Liver (tissue), 9 donors: ENCODE results near the gene LHFPL3. TPM values are rescaled to one million over a fixed set of nuclear protein-coding genes. Genes with fewer than 3 reads are reported as not detected.

ENCODE experiments used
- DNase-seq: peaks from one replicate; pipeline ENCODE4 v3.0.0-alpha.2; 2017; ENCODE audit warnings: low spot score
- H3K27ac ChIP-seq, 2 donors: one replicate each; pipeline ENCODE4 v1.7.0; 2013; ENCODE audit warnings: inconsistent platforms in 2 of 2, low read length in 2 of 2, control low read depth in 1 of 2, low read depth in 1 of 2, mild to moderate bottlenecking in 1 of 2
- H3K27me3 ChIP-seq, 4 donors: one replicate each; pipeline versions ENCODE4 v1.6.1 to v1.7.0; 2013; ENCODE audit warnings: low read length in 3 of 4, inconsistent platforms in 1 of 4, mild to moderate bottlenecking in 1 of 4, moderate library complexity in 1 of 4; ENCODE audit not compliant: control insufficient read depth in 4 of 4, insufficient read depth in 4 of 4
- H3K36me3 ChIP-seq, 4 donors: one replicate each; pipeline versions ENCODE4 v1.6.1 to v1.7.0; 2013; ENCODE audit warnings: low read length in 3 of 4, mild to moderate bottlenecking in 3 of 4, low read depth in 1 of 4, moderate library complexity in 1 of 4; ENCODE audit not compliant: control insufficient read depth in 4 of 4, insufficient read depth in 3 of 4
- H3K4me1 ChIP-seq, 4 donors: one replicate each; pipeline versions ENCODE4 v1.6.1 to v1.7.0; 2013; ENCODE audit warnings: low read length in 3 of 4, mild to moderate bottlenecking in 3 of 4, moderate library complexity in 1 of 4; ENCODE audit not compliant: control insufficient read depth in 4 of 4, insufficient read depth in 4 of 4
- H3K4me3 ChIP-seq, 3 donors: one replicate each; pipeline versions ENCODE4 v1.6.1 to v1.7.0; 2013; ENCODE audit warnings: low read length in 3 of 3, control low read depth in 1 of 3, low read depth in 1 of 3, mild to moderate bottlenecking in 1 of 3
- H3K9ac ChIP-seq, 2 donors: one replicate each; pipeline ENCODE4 v1.7.0; 2013; ENCODE audit warnings: low read length in 2 of 2, mild to moderate bottlenecking in 2 of 2, moderate library complexity in 2 of 2, control low read depth in 1 of 2, low read depth in 1 of 2
- H3K9me3 ChIP-seq, 4 donors: one replicate each; pipeline versions ENCODE4 v1.6.1 to v1.7.0; 2013; ENCODE audit warnings: low read length in 3 of 4; ENCODE audit not compliant: control insufficient read depth in 4 of 4
- ATF3 ChIP-seq: IDR thresholded peaks from 2 replicates; pipeline ENCODE4 v1.6.1; 2016; ENCODE audit warnings: antibody characterized with exemption
- EGR1 ChIP-seq, 2 donors: IDR thresholded peaks; 2 replicates each; pipeline ENCODE4 v1.6.1; 2016 to 2018; ENCODE audit warnings: antibody characterized with exemption in 2 of 2, low read depth in 2 of 2
- FOXA1 ChIP-seq: IDR thresholded peaks from 2 replicates; pipeline ENCODE4 v1.6.1; 2016; ENCODE audit warnings: antibody characterized with exemption
- FOXA2 ChIP-seq: IDR thresholded peaks from 2 replicates; pipeline ENCODE4 v1.6.1; 2016; ENCODE audit warnings: antibody characterized with exemption
- GABPA ChIP-seq, 2 donors: IDR thresholded peaks in 1 of 2; conservative IDR thresholded peaks in 1 of 2; 2 replicates each; pipeline ENCODE4 v1.6.1; 2016; ENCODE audit warnings: antibody characterized with exemption in 2 of 2, mild to moderate bottlenecking in 1 of 2, moderate library complexity in 1 of 2
- HNF4A ChIP-seq, 2 donors: conservative IDR thresholded peaks; 2 replicates each; pipeline ENCODE4 v1.6.1; 2016; ENCODE audit warnings: antibody characterized with exemption in 2 of 2, mild to moderate bottlenecking in 2 of 2
- HNF4G ChIP-seq: IDR thresholded peaks from 2 replicates; pipeline ENCODE4 v1.6.1; 2016; ENCODE audit warnings: antibody characterized with exemption
- JUND ChIP-seq, 2 donors: IDR thresholded peaks; 2 replicates each; pipeline ENCODE4 v1.6.1; 2016; ENCODE audit warnings: antibody characterized with exemption in 2 of 2
- MAX ChIP-seq: IDR thresholded peaks from 2 replicates; pipeline ENCODE4 v1.6.1; 2016; ENCODE audit warnings: antibody characterized with exemption
- NR2F2 ChIP-seq: IDR thresholded peaks from 2 replicates; pipeline ENCODE4 v1.6.1; 2016; ENCODE audit warnings: antibody characterized with exemption
- RAD21 ChIP-seq, 2 donors: IDR thresholded peaks; 2 replicates each; pipeline ENCODE4 v1.6.1; 2016; ENCODE audit warnings: antibody characterized with exemption in 2 of 2, mild to moderate bottlenecking in 2 of 2
- RXRA ChIP-seq, 2 donors: IDR thresholded peaks; 2 replicates each; pipeline ENCODE4 v1.6.1; 2017 to 2018; ENCODE audit warnings: antibody characterized with exemption in 2 of 2, mild to moderate bottlenecking in 1 of 2
- SP1 ChIP-seq: IDR thresholded peaks from 2 replicates; pipeline ENCODE4 v1.6.1; 2018; ENCODE audit warnings: antibody characterized with exemption, mild to moderate bottlenecking
- TAF1 ChIP-seq: conservative IDR thresholded peaks from 2 replicates; pipeline ENCODE4 v1.6.1; 2016; ENCODE audit warnings: antibody characterized with exemption, mild to moderate bottlenecking
- YY1 ChIP-seq: IDR thresholded peaks from 2 replicates; pipeline ENCODE4 v1.6.1; 2016; ENCODE audit warnings: antibody characterized with exemption, mild to moderate bottlenecking
- ZBTB33 ChIP-seq: IDR thresholded peaks from 2 replicates; pipeline ENCODE4 v1.6.1; 2016; ENCODE audit warnings: antibody characterized with exemption
- WGBS: extraction: QIAGEN DNeasy Blood & Tissue Kit; methylation state at CpG from one replicate; pipeline ENCODE4 v1.1.7; 2013; 5-methylcytosine and 5-hydroxymethylcytosine counted together
- polyA plus RNA-seq, 2 donors: library from polyadenylated mRNA; stranded (reverse) in 1 of 2; unstranded in 1 of 2; fragments of 200-250 nt in 1 of 2; fragments of >200 nt in 1 of 2; fragmentation: Nextera tagmentation in 1 of 2; extraction: Ambion mirVana in 1 of 2; gene quantifications; one replicate each; pipeline versions ENCODE4 v1.2.1 to v1.2.3, GENCODE V29; 2013 to 2015
- total RNA-seq, 2 donors: library from RNA; depleted of rRNA; stranded (reverse); fragments of >200 nt; gene quantifications; one replicate each; pipeline ENCODE4 v1.2.3, GENCODE V29; 2014
- TF ChIP-seq, protein P1 (sequence below): fragments of 150-350 bp; IDR thresholded peaks from 2 replicates; pipeline ENCODE4 v1.5.1; 2017; ENCODE audit warnings: improper control_type of control experiment, low read depth, low read length; ENCODE audit not compliant: missing input control
- TF ChIP-seq, protein P2 (sequence below): IDR thresholded peaks from 2 replicates; pipeline ENCODE4 v1.6.1; 2016; ENCODE audit warnings: antibody characterized with exemption, mild to moderate bottlenecking
- donor health status: healthy.
- donor health status: healthy.
- donor health status: healthy.
- donor health status: healthy.
- donor health status: healthy.

Gene LHFPL3
- total and polyA plus RNA-seq, 4 donors = not detected

DNA sequence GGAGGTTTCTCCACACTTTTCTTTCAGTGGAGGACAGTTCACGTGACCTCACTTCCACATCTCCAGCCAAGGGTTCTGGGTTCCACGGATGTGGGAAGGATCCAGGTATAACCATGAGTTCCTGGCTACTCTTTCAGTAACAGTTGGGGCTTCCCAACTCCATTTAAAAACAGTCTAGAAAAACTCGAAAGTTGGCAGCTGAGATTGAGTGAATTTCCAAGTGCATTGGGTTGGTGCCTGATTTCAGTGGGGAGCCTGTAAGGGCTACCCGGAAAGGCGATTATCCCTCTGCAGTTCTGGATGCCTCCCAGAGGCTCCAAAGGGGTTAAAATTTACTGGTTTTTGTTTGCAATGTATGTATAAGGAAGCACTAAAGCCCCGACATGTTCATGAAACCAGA is 24.3 kb downstream of the LHFPL3 start:
- Histone ChIP-seq H3K27ac (no peak overlapping the region), H3K4me3 (no peak overlapping the region), H3K9me3 (peaks cover 0 to 3% (median 0%) of the 10 kb centered on the region in 4 donors), H3K36me3 (no peaks in the 10 kb centered on the region), H3K27me3 (peaks cover 0 to 9% (median 2%) of the 10 kb centered on the region in 4 donors), H3K4me1 (no peaks in the 10 kb centered on the region), H3K9ac (no peak overlapping the region)
- WGBS = 60% methylated on average over 6 of the region's 6 CpGs
- DNase-seq = no peak
- TF ChIP-seq RXRA (IDR thresholded peaks at IDR 0.05) (no peak), FOXA2 (no peak), SP1 (no peak), NR2F2 (no peak), JUND (IDR thresholded peaks at IDR 0.05) (no peak), ATF3 (no peak), HNF4G (no peak), RAD21 (IDR thresholded peaks at IDR 0.05) (no peak), GABPA (IDR thresholded peaks at IDR 0.05 in 1 of 2, conservative IDR thresholded peaks at IDR 0.05 in 1 of 2) (no peak), FOXA1 (no peak), MAX (no peak), YY1 (no peak), EGR1 (IDR thresholded peaks at IDR 0.05; ENCODE audit: low read depth in 2 of 2) (no peak), ZBTB33 (no peak), HNF4A (conservative IDR thresholded peaks at IDR 0.05) (no peak), TAF1 (no peak)
- TF ChIP-seq, protein P1, sequence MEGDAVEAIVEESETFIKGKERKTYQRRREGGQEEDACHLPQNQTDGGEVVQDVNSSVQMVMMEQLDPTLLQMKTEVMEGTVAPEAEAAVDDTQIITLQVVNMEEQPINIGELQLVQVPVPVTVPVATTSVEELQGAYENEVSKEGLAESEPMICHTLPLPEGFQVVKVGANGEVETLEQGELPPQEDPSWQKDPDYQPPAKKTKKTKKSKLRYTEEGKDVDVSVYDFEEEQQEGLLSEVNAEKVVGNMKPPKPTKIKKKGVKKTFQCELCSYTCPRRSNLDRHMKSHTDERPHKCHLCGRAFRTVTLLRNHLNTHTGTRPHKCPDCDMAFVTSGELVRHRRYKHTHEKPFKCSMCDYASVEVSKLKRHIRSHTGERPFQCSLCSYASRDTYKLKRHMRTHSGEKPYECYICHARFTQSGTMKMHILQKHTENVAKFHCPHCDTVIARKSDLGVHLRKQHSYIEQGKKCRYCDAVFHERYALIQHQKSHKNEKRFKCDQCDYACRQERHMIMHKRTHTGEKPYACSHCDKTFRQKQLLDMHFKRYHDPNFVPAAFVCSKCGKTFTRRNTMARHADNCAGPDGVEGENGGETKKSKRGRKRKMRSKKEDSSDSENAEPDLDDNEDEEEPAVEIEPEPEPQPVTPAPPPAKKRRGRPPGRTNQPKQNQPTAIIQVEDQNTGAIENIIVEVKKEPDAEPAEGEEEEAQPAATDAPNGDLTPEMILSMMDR = no peak
- TF ChIP-seq, protein P2, sequence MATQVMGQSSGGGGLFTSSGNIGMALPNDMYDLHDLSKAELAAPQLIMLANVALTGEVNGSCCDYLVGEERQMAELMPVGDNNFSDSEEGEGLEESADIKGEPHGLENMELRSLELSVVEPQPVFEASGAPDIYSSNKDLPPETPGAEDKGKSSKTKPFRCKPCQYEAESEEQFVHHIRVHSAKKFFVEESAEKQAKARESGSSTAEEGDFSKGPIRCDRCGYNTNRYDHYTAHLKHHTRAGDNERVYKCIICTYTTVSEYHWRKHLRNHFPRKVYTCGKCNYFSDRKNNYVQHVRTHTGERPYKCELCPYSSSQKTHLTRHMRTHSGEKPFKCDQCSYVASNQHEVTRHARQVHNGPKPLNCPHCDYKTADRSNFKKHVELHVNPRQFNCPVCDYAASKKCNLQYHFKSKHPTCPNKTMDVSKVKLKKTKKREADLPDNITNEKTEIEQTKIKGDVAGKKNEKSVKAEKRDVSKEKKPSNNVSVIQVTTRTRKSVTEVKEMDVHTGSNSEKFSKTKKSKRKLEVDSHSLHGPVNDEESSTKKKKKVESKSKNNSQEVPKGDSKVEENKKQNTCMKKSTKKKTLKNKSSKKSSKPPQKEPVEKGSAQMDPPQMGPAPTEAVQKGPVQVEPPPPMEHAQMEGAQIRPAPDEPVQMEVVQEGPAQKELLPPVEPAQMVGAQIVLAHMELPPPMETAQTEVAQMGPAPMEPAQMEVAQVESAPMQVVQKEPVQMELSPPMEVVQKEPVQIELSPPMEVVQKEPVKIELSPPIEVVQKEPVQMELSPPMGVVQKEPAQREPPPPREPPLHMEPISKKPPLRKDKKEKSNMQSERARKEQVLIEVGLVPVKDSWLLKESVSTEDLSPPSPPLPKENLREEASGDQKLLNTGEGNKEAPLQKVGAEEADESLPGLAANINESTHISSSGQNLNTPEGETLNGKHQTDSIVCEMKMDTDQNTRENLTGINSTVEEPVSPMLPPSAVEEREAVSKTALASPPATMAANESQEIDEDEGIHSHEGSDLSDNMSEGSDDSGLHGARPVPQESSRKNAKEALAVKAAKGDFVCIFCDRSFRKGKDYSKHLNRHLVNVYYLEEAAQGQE = no peak
